Stimulated activated CD4-positive, alpha-beta T cell treated with anti-CD3 and anti-CD28 coated beads, Interleukin-2, amount 100 ng/mL, for 24 hours (primary cell): ENCODE results near the gene ESCO1.
"Not testable (repeated sequence)": the region's sequence is repeated elsewhere in the genome, so short reads cannot be mapped to it uniquely, and the experiment has no call there.

Source experiments
- DNase-seq, 2 donors: peaks; one replicate each; pipeline ENCODE4 v3.0.0-alpha.2; 2020

The ESCO1 gene, protein sequence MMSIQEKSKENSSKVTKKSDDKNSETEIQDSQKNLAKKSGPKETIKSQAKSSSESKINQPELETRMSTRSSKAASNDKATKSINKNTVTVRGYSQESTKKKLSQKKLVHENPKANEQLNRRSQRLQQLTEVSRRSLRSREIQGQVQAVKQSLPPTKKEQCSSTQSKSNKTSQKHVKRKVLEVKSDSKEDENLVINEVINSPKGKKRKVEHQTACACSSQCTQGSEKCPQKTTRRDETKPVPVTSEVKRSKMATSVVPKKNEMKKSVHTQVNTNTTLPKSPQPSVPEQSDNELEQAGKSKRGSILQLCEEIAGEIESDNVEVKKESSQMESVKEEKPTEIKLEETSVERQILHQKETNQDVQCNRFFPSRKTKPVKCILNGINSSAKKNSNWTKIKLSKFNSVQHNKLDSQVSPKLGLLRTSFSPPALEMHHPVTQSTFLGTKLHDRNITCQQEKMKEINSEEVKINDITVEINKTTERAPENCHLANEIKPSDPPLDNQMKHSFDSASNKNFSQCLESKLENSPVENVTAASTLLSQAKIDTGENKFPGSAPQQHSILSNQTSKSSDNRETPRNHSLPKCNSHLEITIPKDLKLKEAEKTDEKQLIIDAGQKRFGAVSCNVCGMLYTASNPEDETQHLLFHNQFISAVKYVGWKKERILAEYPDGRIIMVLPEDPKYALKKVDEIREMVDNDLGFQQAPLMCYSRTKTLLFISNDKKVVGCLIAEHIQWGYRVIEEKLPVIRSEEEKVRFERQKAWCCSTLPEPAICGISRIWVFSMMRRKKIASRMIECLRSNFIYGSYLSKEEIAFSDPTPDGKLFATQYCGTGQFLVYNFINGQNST

GRCh38 chr18:21600526-21601410 lies at the start of gene ESCO1:
TSS of gene ESCO1 (minus strand) at chr18:21600704. CDS start at chr18:21574843, 25,861 bp downstream.
- peak; percentile 92 to 93 for DNase-seq

- DNase-seq = not testable (repeated sequence)
Observed at GRCh38 chr18:21640375-21640774, 39.9 kb upstream of the ESCO1 start.

DNA sequence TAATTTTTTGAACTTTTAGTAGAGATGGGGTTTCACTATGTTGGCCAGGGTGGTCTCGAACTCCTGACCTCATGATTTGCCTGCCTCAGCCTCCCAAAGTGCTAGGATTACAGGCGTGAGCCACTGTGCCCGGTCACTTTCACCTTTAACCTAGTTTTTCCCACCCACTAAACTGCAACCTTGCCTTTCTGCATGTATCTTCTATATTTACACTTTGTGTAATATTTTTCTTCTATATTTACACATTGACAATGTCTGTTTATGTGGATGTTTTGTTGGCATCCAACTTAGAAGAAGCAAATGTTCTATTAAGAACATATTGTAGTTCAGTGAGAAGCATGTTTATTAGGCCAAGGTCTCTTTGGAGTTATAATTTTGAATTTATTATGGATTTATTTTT lies 38.3 kb upstream of the ESCO1 start:
- no peak for DNase-seq

DNA sequence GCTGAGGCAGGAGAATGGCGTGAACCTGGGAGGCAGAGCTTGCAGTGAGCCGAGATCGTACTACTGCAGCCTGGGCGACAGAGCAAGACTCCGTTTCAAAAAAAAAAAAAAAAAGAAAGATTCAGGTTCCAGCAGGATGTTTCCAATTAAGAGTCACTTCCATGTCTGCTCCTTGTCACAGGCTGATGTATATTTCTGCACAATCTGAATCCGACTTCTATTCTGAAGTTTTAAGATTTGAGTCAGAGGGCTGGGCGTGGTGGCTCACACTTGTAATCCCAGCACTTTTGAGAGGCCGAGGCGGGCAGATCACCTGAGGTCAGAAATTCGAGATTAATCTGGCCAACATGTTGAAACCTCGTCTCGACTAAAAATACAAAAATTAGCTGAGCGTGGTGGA lies 36.3 kb upstream of the ESCO1 start:
- no peak for DNase-seq

GRCh38 chr18:21634588-21635199 lies 34.2 kb upstream of the ESCO1 start:
- no peak for DNase-seq

- no peak for DNase-seq
Observed at GRCh38 chr18:21632393-21632792, 31.9 kb upstream of the ESCO1 start.

GRCh38 chr18:21629089-21629832 lies 28.8 kb upstream of the ESCO1 start:
- DNase-seq = no peak

- DNase-seq = not testable (repeated sequence)
Observed at GRCh38 chr18:21621640-21622039, 21.1 kb upstream of the ESCO1 start.

DNA sequence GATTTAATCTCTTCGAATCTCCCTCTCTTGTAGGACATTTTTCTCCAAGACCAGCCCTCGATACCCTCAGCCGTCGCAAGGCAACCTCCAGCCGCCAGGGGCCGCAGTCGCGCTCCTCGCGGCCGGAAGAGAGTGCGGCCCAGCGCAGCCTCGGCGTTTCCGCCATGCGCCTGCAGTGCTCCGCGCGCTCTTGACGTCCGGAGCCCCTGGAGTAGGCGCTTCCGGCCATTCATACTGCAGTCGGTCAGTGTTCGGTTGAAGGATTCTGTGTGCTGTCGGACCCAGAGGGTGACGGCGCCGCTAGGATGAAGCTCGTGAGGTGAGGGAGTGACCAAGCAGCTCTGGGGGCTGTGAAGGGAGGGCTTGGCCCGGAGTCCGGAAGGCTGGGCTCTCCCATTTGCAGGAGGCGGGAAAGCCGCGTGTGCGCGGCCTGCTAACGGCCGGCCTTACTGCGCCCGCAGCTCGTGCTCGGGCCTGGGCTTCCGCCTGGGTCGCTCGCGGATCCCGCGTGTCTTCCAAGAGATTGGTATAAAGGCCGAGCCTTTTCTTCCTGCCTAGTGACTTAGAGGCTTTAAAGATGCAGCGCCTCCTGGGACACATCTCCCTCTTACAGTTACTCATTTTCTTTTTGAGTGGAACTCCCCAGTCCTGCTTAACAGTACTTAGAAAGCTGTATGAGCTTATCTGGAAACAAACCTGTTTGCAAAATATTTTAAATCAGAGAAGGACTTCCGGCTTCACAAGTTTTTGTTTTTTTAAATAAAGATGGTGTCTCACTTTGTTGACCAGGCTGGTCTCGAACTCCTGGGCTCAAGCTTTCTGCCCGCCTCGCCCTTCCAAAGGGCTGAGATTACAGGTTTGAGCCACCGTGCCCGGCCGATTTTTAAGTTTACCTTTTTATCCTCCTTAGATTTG lies 11.9 kb upstream of the ESCO1 start, which contains the start of gene SNRPD1:
Gene SNRPD1, plus strand, starts transcription at position 190 of the 915 bp plus-strand sequence. Its CDS starts 116 bp downstream, at position 306.
- DNase-seq = peak; percentile 91 to 92

- not testable (repeated sequence) for DNase-seq
Observed at GRCh38 chr18:21611401-21612124, 11.1 kb upstream of the ESCO1 start.

- DNase-seq = no peak
Observed at GRCh38 chr18:21605213-21605612, 4.7 kb upstream of the ESCO1 start.

DNA sequence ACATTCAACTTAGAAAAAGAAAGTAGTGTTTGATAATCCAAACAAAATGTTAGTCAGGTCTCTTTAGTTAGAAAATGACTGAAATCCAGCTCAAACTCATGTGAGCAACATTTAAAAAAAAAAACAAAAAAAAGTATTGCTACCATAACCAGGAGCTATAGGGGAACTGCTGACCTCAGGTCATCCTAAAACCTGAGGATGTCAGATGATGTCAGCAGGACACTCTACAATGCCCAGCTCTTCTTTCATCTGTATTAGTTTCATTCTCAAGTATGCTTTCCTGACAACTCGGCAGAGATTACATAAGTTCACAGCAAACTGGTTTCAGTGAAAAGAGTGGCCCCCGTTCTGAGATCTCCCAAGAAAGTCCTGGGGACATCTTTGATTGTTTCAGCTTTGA lies 4.2 kb upstream of the ESCO1 start:
- DNase-seq = no peak

- no peak for DNase-seq
Observed at GRCh38 chr18:21602299-21602587, 1.7 kb upstream of the ESCO1 start.

GRCh38 chr18:21599585-21600525 lies 649 bp downstream of the ESCO1 start:
- DNase-seq = peak; percentile 34 to 58

- DNase-seq = no peak
Observed at GRCh38 chr18:21598726-21599584, 1.5 kb downstream of the ESCO1 start.

GRCh38 chr18:21597620-21598019 lies 2.9 kb downstream of the ESCO1 start:
- DNase-seq = no peak

DNA sequence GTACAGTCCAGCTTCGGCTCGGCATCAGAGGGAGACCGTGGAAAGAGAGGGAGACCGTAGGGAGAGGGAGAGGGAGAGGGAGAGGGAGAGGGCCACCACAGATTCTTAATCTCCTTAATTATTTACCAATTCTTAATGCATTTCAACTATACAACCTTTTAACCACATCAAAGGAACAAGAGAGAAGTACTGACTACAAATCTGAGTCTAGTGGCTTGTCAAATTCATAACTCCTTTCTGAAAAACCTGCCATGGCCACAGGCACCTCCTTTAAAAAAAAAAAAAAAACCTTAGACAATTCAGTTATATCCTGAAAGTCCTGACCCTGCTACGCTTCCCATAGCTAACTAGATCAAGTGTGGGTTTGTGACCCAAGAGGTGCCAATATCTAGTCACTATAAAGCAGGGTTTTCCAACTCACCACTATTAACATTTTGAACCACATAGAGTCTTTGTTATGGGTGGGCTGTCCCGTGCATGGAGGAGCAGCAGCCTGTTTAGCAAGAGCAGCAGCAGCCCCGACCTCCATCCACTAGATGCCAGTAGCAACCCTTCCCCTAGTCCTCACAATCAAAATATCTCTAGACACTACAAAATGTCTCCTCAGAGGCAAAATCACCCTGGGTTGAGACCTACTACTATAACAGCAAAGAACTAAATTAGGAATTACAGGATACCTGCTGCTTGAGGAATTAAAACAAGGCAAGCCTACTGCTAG lies 6.8 kb downstream of the ESCO1 start:
- DNase-seq = no peak
